IMR-90 (cell line): ENCODE results near the gene SPIN1. TPM values are rescaled to one million over a fixed set of nuclear protein-coding genes. Genes with fewer than 3 reads are reported as not detected.

Source experiments
- ATAC-seq: fragments of 200-7000 bp; cut with Tn5 transposase; 2 replicates; pipeline ENCODE4 v1.9.1; 2020; ENCODE audit warnings: low read depth, mild to moderate bottlenecking, moderate library complexity
- BruUV-seq: library from RNA; stranded (reverse); fragments of 400-500 nt; replicated peaks from 2 replicates; lab custom pipeline; 2021; lab: Mats Ljungman, UMichigan
- CTCF ChIA-PET: fragments of 300-600 bp; formaldehyde crosslinking; extraction: SDS; loops from one replicate; lab custom pipeline; 2021; ENCODE audit warnings: antibody characterized with exemption; lab: Yijun Ruan, JAX
- POLR2A ChIA-PET: fragments of 300-600 bp; sonication (Branson Sonifier 250); formaldehyde crosslinking; loops from one replicate; lab custom pipeline; 2022; ENCODE audit warnings: antibody characterized with exemption; ENCODE audit not compliant: unreplicated experiment; lab: Charles Lee
- DNase-seq: peaks from one replicate; pipeline ENCODE4 v3.0.0; 2013
- H2AFZ ChIP-seq: replicated peaks from 2 replicates; pipeline ENCODE3; 2013; ENCODE audit warnings: low read length, mild to moderate bottlenecking; ENCODE audit not compliant: poor library complexity
- H2AK5ac ChIP-seq: 2 replicates; pipeline ENCODE4 v1.6.1; 2013; ENCODE audit warnings: low read depth, low read length, inconsistent platforms
- H2AK9ac ChIP-seq: replicated peaks from 2 replicates; pipeline ENCODE3; 2013; ENCODE audit warnings: mild to moderate bottlenecking, low read depth, low read length, moderate library complexity; ENCODE audit not compliant: poor library complexity
- H2BK120ac ChIP-seq: 2 replicates; pipeline ENCODE4 v1.6.1; 2013; ENCODE audit warnings: low read depth, low read length, inconsistent platforms
- H2BK15ac ChIP-seq: 3 replicates; pipeline ENCODE4 v1.6.1; 2013; ENCODE audit warnings: low read depth, low read length, inconsistent platforms
- H2BK20ac ChIP-seq: 2 replicates; pipeline ENCODE4 v1.6.1; 2013; ENCODE audit warnings: low read depth, mild to moderate bottlenecking, inconsistent platforms, low read length, moderate library complexity
- H2BK5ac ChIP-seq: 2 replicates; pipeline ENCODE4 v1.6.1; 2013; ENCODE audit warnings: mild to moderate bottlenecking, low read depth, low read length, inconsistent platforms; ENCODE audit not compliant: poor library complexity, severe bottlenecking
- H3K14ac ChIP-seq: replicated peaks from 2 replicates; pipeline ENCODE4 v1.6.1; 2013; ENCODE audit warnings: low read depth, low read length, inconsistent platforms
- H3K18ac ChIP-seq: 2 replicates; pipeline ENCODE4 v1.6.1; 2013; ENCODE audit warnings: low read depth, low read length, control low read depth
- H3K23ac ChIP-seq: 2 replicates; pipeline ENCODE4 v1.6.1; 2013; ENCODE audit warnings: low read depth, low read length, inconsistent platforms
- H3K27ac ChIP-seq: 2 replicates; pipeline ENCODE4 v1.5.1; 2013; ENCODE audit warnings: mild to moderate bottlenecking, control low read depth, low read length; ENCODE audit not compliant: insufficient read depth
- H3K27me3 ChIP-seq: 2 replicates; pipeline ENCODE4 v1.6.1; 2013; ENCODE audit warnings: low read length; ENCODE audit not compliant: control insufficient read depth, insufficient read depth
- H3K36me3 ChIP-seq: 2 replicates; pipeline ENCODE4 v1.6.1; 2013; ENCODE audit warnings: low read length, mixed read lengths; ENCODE audit not compliant: control insufficient read depth, insufficient read depth
- H3K4ac ChIP-seq: 2 replicates; pipeline ENCODE4 v1.6.1; 2013; ENCODE audit warnings: low read depth, low read length, inconsistent platforms
- H3K4me1 ChIP-seq: 2 replicates; pipeline ENCODE4 v1.6.1; 2013; ENCODE audit warnings: low read length, mixed read lengths; ENCODE audit not compliant: control insufficient read depth, insufficient read depth
- H3K4me2 ChIP-seq: 2 replicates; pipeline ENCODE4 v1.6.1; 2013; ENCODE audit warnings: low read depth, mild to moderate bottlenecking, control low read depth, low read length, moderate library complexity
- H3K4me3 ChIP-seq: 2 replicates; pipeline ENCODE4 v1.5.1; 2013; ENCODE audit warnings: low read depth, mild to moderate bottlenecking, control low read depth, low read length, moderate library complexity; ENCODE audit not compliant: insufficient read depth
- H3K56ac ChIP-seq: 2 replicates; pipeline ENCODE4 v1.6.1; 2013; ENCODE audit warnings: low read length, inconsistent platforms; ENCODE audit not compliant: insufficient read depth; ENCODE audit errors: extremely low read depth
- H3K79me1 ChIP-seq, 2 experiments: 2 replicates each; pipeline ENCODE4 v1.6.1; 2013; ENCODE audit warnings: low read length in 2 of 2, inconsistent platforms in 1 of 2, low read depth in 1 of 2
- H3K9ac ChIP-seq: 2 replicates; pipeline ENCODE4 v1.6.1; 2013; ENCODE audit warnings: low read depth, low read length, control low read depth
- H3K9me1 ChIP-seq: 2 replicates; pipeline ENCODE4 v1.6.1; 2013; ENCODE audit warnings: low read length, inconsistent platforms; ENCODE audit not compliant: insufficient read depth
- H3K9me3 ChIP-seq: 2 replicates; pipeline ENCODE4 v1.6.1; 2013; ENCODE audit warnings: low read length; ENCODE audit not compliant: control insufficient read depth, insufficient read depth
- H4K20me1 ChIP-seq: 2 replicates; pipeline ENCODE4 v1.6.1; 2013; ENCODE audit warnings: low read length, inconsistent platforms; ENCODE audit not compliant: insufficient read depth
- H4K5ac ChIP-seq: 2 replicates; pipeline ENCODE4 v1.6.1; 2013; ENCODE audit warnings: mild to moderate bottlenecking, low read depth, low read length, control low read depth
- H4K8ac ChIP-seq, 2 experiments: 2 replicates each; pipeline ENCODE4 v1.6.1; 2013; ENCODE audit warnings: low read depth in 2 of 2, low read length in 2 of 2, control low read depth in 1 of 2, inconsistent platforms in 1 of 2
- H4K91ac ChIP-seq: 2 replicates; pipeline ENCODE4 v1.6.1; 2013; ENCODE audit warnings: low read depth, low read length, inconsistent platforms; ENCODE audit not compliant: insufficient read depth
- BHLHE40 ChIP-seq: fragments of 150-350 bp; IDR thresholded peaks from 2 replicates; pipeline ENCODE4 v1.6.1; 2016; ENCODE audit warnings: mild to moderate bottlenecking, low read depth, low read length
- CEBPB ChIP-seq: IDR thresholded peaks from 2 replicates; pipeline ENCODE4 v1.6.1; 2012; ENCODE audit warnings: low read depth, low read length, improper control_type of control experiment
- CHD1 ChIP-seq: IDR thresholded peaks from 2 replicates; pipeline ENCODE4 v1.6.1; 2012; ENCODE audit warnings: low read depth, low read length, improper control_type of control experiment
- FOS ChIP-seq: fragments of 150-350 bp; IDR thresholded peaks from 2 replicates; pipeline ENCODE4 v1.6.1; 2016; ENCODE audit warnings: low read depth, low read length
- MAFK ChIP-seq: IDR thresholded peaks from 2 replicates; pipeline ENCODE4 v1.6.1; 2012; ENCODE audit warnings: low read depth, low read length, improper control_type of control experiment
- MAZ ChIP-seq: IDR thresholded peaks from 2 replicates; pipeline ENCODE4 v1.6.1; 2012; ENCODE audit warnings: low read depth, mild to moderate bottlenecking, low read length, improper control_type of control experiment, moderate library complexity, borderline replicate concordance
- MXI1 ChIP-seq: IDR thresholded peaks from 2 replicates; pipeline ENCODE4 v1.6.1; 2012; ENCODE audit warnings: low read depth, mild to moderate bottlenecking, low read length, moderate library complexity, borderline replicate concordance
- NFE2L2 ChIP-seq: fragments of 150-350 bp; IDR thresholded peaks from 2 replicates; pipeline ENCODE4 v1.6.1; 2016; ENCODE audit warnings: low read depth, mild to moderate bottlenecking, low read length
- POLR2A ChIP-seq: IDR thresholded peaks from 2 replicates; pipeline ENCODE4 v1.6.1; 2012; ENCODE audit warnings: mild to moderate bottlenecking, low read depth, low read length
- RAD21 ChIP-seq: IDR thresholded peaks from 2 replicates; pipeline ENCODE4 v1.6.1; 2012; ENCODE audit warnings: low read length, improper control_type of control experiment
- RCOR1 ChIP-seq: IDR thresholded peaks from 2 replicates; pipeline ENCODE4 v1.6.1; 2012; ENCODE audit warnings: mild to moderate bottlenecking, low read length, improper control_type of control experiment; ENCODE audit not compliant: insufficient replicate concordance
- RFX5 ChIP-seq: IDR thresholded peaks from 2 replicates; pipeline ENCODE4 v1.8.0; 2012; ENCODE audit warnings: low read depth, mild to moderate bottlenecking, low read length, moderate library complexity
- SMC3 ChIP-seq: fragments of 150-350 bp; IDR thresholded peaks from 2 replicates; pipeline ENCODE4 v1.6.1; 2016; ENCODE audit warnings: low read depth, mild to moderate bottlenecking, antibody characterized with exemption, low read length, moderate library complexity
- WGBS, 2 experiments: methylation state at CpG; one replicate each; pipeline versions ENCODE4 v1.1.5 to v1.1.7; 2013; ENCODE audit warnings: missing lambda C conversion rate in 2 of 2; ENCODE audit not compliant: insufficient read length in 1 of 2; ENCODE audit errors: extremely low coverage in 2 of 2; 5-methylcytosine and 5-hydroxymethylcytosine counted together
- dilution Hi-C: fragments of 300-500 bp; cut with HindIII; formaldehyde crosslinking; loops from one replicate; pipeline ENCODE4 v1.14.3; 2018; ENCODE audit warnings: low sequenced_read_pairs; ENCODE audit not compliant: unreplicated experiment
- in situ Hi-C: fragments of 300-500 bp; cut with MboI; formaldehyde crosslinking; loops from 3 replicates; pipeline ENCODE4 v1.14.3; 2019; ENCODE audit warnings: low sequenced_read_pairs, inconsistent platforms, mixed read lengths
- intact Hi-C: fragments of 100-400 bp; cut with micrococcal nuclease; formaldehyde crosslinking; loops from 2 replicates; pipeline ENCODE4 v1.10.0; 2022
- polyA plus RNA-seq, 3 experiments: library from polyadenylated mRNA; depleted of rRNA; stranded (reverse); fragments of >200 nt; gene quantifications; 2 replicates each; pipeline ENCODE4 v1.2.3, GENCODE V29; 2012; ENCODE audit warnings: low replicate concordance in 1 of 3
- total RNA-seq: library from RNA; depleted of rRNA; stranded (reverse); fragments of >200 nt; gene quantifications from 2 replicates; pipeline ENCODE4 v1.2.3, GENCODE V29; 2012
- TF ChIP-seq, protein P1 (sequence below): conservative IDR thresholded peaks from 2 replicates; pipeline ENCODE4 v1.5.1; 2012; ENCODE audit warnings: mild to moderate bottlenecking, low read depth, low read length, improper control_type of control experiment
- TF ChIP-seq, protein P2 (sequence below): fragments of 150-350 bp; IDR thresholded peaks from 2 replicates; pipeline ENCODE4 v1.6.1; 2017; ENCODE audit warnings: mild to moderate bottlenecking, antibody characterized with exemption, low read length, low read depth
- TF ChIP-seq, protein P3 (sequence below): fragments of 150-350 bp; IDR thresholded peaks from 2 replicates; pipeline ENCODE4 v1.6.1; 2016; ENCODE audit warnings: low read depth, mild to moderate bottlenecking, low read length, moderate library complexity, borderline replicate concordance

The SPIN1 gene
- total and polyA plus RNA-seq, 2 of the 4 experiments (the other 2 are of a cell fraction) = 63.3 to 141 TPM

DNA sequence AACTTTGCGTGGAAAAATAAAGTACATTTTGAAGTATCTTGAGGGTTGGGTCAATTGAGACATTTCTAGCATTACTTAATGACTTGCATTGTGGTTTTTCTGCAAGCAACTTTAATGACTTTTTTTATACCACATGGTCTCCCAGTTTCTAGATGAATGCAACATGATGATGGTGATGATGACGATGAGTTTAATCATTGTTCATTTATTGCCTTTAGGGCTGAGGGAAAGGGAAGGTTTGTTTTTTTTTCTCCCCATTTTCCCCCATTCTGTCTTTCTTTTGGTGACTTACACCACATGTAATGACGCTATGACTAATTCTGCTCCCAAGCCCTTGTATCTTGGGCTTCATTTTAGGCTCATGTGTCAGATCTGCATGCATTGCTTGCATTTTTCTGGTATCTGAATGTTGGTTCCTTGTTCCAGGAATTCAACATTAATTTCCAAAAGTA is 89.1 kb downstream of the SPIN1 start:
- Histone ChIP-seq H3K9me1 (peaks cover 12% of the 10 kb centered on the region), H3K18ac (no peak overlapping the region), H2AFZ (no peak overlapping the region), H4K5ac (no peak overlapping the region), H3K4me3 (no peak overlapping the region), H3K27me3 (no peaks in the 10 kb centered on the region), H3K4me1 (peaks cover 19% of the 10 kb centered on the region), H3K56ac (0 out of 2 replicates have a peak overlapping the region, but pooled peaks have one; percentile 58), H2AK5ac (no peak overlapping the region), H3K27ac (peak overlapping the region; percentile 84), H3K9ac (no peak overlapping the region), H2AK9ac (peak overlapping the region; percentile 33), H4K8ac (peak overlapping the region in 1 of 2 experiments; percentile 79; a peak in 2 of 4 replicates), H3K4ac (peak overlapping the region; percentile 95), H3K4me2 (peak overlapping the region; percentile 23), H2BK15ac (peak overlapping the region; percentile 67; the same call in 1 of the 3 replicates), H3K79me1 (peaks cover 21 to 56% of the 10 kb centered on the region in 2 experiments), H2BK120ac (peak overlapping the region; percentile 97; the same call in 1 of the 2 replicates), H4K91ac (peak overlapping the region; percentile 93), H2BK20ac (no peak overlapping the region), H3K9me3 (no peaks in the 10 kb centered on the region), H3K14ac (no peak overlapping the region), H3K23ac (no peak overlapping the region), H3K36me3 (peaks cover 1% of the 10 kb centered on the region), H4K20me1 (peaks cover 4% of the 10 kb centered on the region; the same call in 1 of the 2 replicates), H2BK5ac (peak overlapping the region; percentile 96)
- TF ChIP-seq CHD1 (no peak), RAD21 (no peak), FOS (peak; percentile 80), BHLHE40 (no peak), CEBPB (peak; percentile 80), RCOR1 (no peak), RFX5 (no peak), POLR2A (no peak), MAZ (no peak), MAFK (peak; percentile 47; the same call in 1 of the 2 replicates), MXI1 (0 out of 2 replicates have a peak, but pooled peaks have one; percentile 20), SMC3 (peak; percentile 16; the same call in 1 of the 2 replicates), NFE2L2 (no peak)
- TF ChIP-seq, protein P1, sequence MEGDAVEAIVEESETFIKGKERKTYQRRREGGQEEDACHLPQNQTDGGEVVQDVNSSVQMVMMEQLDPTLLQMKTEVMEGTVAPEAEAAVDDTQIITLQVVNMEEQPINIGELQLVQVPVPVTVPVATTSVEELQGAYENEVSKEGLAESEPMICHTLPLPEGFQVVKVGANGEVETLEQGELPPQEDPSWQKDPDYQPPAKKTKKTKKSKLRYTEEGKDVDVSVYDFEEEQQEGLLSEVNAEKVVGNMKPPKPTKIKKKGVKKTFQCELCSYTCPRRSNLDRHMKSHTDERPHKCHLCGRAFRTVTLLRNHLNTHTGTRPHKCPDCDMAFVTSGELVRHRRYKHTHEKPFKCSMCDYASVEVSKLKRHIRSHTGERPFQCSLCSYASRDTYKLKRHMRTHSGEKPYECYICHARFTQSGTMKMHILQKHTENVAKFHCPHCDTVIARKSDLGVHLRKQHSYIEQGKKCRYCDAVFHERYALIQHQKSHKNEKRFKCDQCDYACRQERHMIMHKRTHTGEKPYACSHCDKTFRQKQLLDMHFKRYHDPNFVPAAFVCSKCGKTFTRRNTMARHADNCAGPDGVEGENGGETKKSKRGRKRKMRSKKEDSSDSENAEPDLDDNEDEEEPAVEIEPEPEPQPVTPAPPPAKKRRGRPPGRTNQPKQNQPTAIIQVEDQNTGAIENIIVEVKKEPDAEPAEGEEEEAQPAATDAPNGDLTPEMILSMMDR = no peak
- TF ChIP-seq, protein P2, sequence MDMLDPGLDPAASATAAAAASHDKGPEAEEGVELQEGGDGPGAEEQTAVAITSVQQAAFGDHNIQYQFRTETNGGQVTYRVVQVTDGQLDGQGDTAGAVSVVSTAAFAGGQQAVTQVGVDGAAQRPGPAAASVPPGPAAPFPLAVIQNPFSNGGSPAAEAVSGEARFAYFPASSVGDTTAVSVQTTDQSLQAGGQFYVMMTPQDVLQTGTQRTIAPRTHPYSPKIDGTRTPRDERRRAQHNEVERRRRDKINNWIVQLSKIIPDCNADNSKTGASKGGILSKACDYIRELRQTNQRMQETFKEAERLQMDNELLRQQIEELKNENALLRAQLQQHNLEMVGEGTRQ = 0 out of 2 replicates have a peak, but pooled peaks have one; percentile 34
- TF ChIP-seq, protein P3, sequence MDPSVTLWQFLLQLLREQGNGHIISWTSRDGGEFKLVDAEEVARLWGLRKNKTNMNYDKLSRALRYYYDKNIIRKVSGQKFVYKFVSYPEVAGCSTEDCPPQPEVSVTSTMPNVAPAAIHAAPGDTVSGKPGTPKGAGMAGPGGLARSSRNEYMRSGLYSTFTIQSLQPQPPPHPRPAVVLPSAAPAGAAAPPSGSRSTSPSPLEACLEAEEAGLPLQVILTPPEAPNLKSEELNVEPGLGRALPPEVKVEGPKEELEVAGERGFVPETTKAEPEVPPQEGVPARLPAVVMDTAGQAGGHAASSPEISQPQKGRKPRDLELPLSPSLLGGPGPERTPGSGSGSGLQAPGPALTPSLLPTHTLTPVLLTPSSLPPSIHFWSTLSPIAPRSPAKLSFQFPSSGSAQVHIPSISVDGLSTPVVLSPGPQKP = no peak
- ChIA-PET CTCF (no interaction called here), POLR2A (no interaction called here)
- ATAC-seq (peak; percentile 81), DNase-seq (peak; percentile 99)
- dilution Hi-C loops (no loop called here), intact Hi-C loops (loop anchor here (5.0 kb wide), 2 partner anchors 75 to 100 kb away; no protein-coding TSS in a partner anchor), in situ Hi-C loops (no loop called here)
- no TSS peak for BruUV-seq
- WGBS, 2 experiments = no CpG with 5 or more reads among the region's 3 CpGs
